Astrocyte of the spinal cord (primary cell): ENCODE data around the gene APLP1.

Source experiments
- DNase-seq: peaks from one replicate; pipeline ENCODE4 v3.0.0; 2011; ENCODE audit warnings: low read depth, low spot score
- H3K4me3 ChIP-seq: 2 replicates; pipeline ENCODE4 v1.5.1; 2011; ENCODE audit warnings: low read depth, mild to moderate bottlenecking, low read length, moderate library complexity
- CTCF ChIP-seq: IDR thresholded peaks from 2 replicates; pipeline ENCODE4 v1.5.1; 2012; ENCODE audit warnings: low read depth, mild to moderate bottlenecking, low read length, inconsistent platforms
- in situ Hi-C: cut with HindIII; loops from 2 replicates; pipeline ENCODE4 v1.10.0; 2017; ENCODE audit warnings: low sequenced_read_pairs

APLP1 gene

GRCh38 chr19:35902870-35903475 is 34.6 kb downstream of the APLP1 start:
- in situ Hi-C loops, result no loop called here
- no peak for DNase-seq
- TF ChIP-seq CTCF, result no peak
- peak overlapping the region; percentile 24 for H3K4me3 ChIP-seq

- H3K4me3 ChIP-seq, result peak overlapping the region; percentile 24
- peak; percentile 57 for DNase-seq
- in situ Hi-C loops, result no loop called here
- TF ChIP-seq CTCF, result no peak
These were observed 35.3 kb downstream of the APLP1 start for GRCh38 chr19:35903550-35904179.

GRCh38 chr19:35904311-35905068 is 36.1 kb downstream of the APLP1 start:
- H3K4me3 ChIP-seq, result no peak overlapping the region
- no peak for DNase-seq
- TF ChIP-seq CTCF, result no peak
- in situ Hi-C loops, result no loop called here

- H3K4me3 ChIP-seq, result no peak overlapping the region
- in situ Hi-C loops, result no loop called here
- no peak for DNase-seq
- TF ChIP-seq CTCF, result no peak
These were observed 36.9 kb downstream of the APLP1 start for GRCh38 chr19:35905178-35905727.

- no peak for DNase-seq
- in situ Hi-C loops, result no loop called here
- TF ChIP-seq CTCF, result no peak
- H3K4me3 ChIP-seq, result no peak overlapping the region
These were observed 39.0 kb downstream of the APLP1 start for GRCh38 chr19:35907377-35907745.

- no peak within 1 kb of the TSS for H3K4me3 ChIP-seq
- DNase-seq, result no peak
- TF ChIP-seq CTCF, result no peak
- in situ Hi-C loops, result no loop called here
These were observed 39.7 kb downstream of the APLP1 start, which contains the start of gene TYROBP for GRCh38 chr19:35908010-35908441. TYROBP (minus strand) TSS chr19:35908295; CDS start chr19:35908228, 67 bp downstream.
